Lower leg skin (tissue), 4 donors: ENCODE measurements around the gene SMTN. TPM values are rescaled to one million over a fixed set of nuclear protein-coding genes. Genes with fewer than 3 reads are reported as not detected.
A peak's percentile ranks its signal among the peaks of the same experiment; 100 is the strongest.

Experiments used
- DNase-seq, 2 donors: peaks; one replicate each; pipeline ENCODE4 v3.0.0-alpha.2; 2019; ENCODE audit warnings: low spot score in 2 of 2
- H3K4me3 ChIP-seq: fragments of 200-600 bp; sonication (generic); 2 replicates; pipeline ENCODE4 v1.5.1; 2017; ENCODE audit warnings: mild to moderate bottlenecking, low read depth; ENCODE audit not compliant: poor library complexity, severe bottlenecking
- POLR2A ChIP-seq, 2 donors: fragments of 450-650 bp; IDR thresholded peaks; one replicate each; pipeline ENCODE4 v1.6.1; 2016 to 2017; ENCODE audit warnings: antibody characterized with exemption in 2 of 2, mild to moderate bottlenecking in 1 of 2, moderate library complexity in 1 of 2
- WGBS, 2 donors: methylation state at CpG; one replicate each; pipeline ENCODE4 v1.1.5; 2018; 5-methylcytosine and 5-hydroxymethylcytosine counted together
- intact Hi-C: fragments of 100-400 bp; cut with DNase I; formaldehyde crosslinking; loops from one replicate; pipeline ENCODE4 v1.15.0; 2023; ENCODE audit warnings: low total_unique reads
- total RNA-seq, 4 donors: library from RNA; depleted of rRNA; stranded (reverse); fragments of >200 nt; gene quantifications; one replicate each; pipeline ENCODE4 v1.1.0, GENCODE V29; 2016
- TF ChIP-seq, protein P1 (sequence below), 3 donors: fragments of 450-650 bp; IDR thresholded peaks; one replicate each; pipeline ENCODE4 v1.5.1; 2016; ENCODE audit warnings: antibody characterized with exemption in 3 of 3, mild to moderate bottlenecking in 3 of 3, moderate library complexity in 2 of 3

Gene SMTN
- total RNA-seq, 4 donors from 2014 or later = 46.1 to 86.1 (median 62.3) TPM

DNA sequence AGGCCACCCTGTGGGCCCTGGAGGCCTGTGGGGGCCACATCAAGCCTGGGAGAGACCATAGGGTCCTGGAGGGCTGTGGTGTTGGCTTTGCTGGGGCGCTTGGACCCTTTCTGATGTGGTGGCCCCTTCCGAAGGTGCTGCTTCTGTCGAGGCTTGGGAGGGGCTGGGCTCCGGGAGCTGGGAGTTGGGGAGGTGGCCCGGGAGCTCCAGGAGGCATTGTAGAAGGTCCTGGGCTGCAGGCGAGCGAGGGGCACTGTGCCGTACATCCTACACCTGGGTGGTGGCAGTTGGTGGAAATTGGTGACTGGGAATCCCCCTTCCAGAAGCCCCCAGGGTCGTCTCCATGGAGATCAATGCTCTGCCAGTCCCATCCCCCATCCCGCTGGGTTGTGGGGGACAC lies 56.6 kb downstream of the SMTN start:
- no peak for TF ChIP-seq POLR2A (IDR thresholded peaks at IDR 0.05)
- TF ChIP-seq, protein P1, sequence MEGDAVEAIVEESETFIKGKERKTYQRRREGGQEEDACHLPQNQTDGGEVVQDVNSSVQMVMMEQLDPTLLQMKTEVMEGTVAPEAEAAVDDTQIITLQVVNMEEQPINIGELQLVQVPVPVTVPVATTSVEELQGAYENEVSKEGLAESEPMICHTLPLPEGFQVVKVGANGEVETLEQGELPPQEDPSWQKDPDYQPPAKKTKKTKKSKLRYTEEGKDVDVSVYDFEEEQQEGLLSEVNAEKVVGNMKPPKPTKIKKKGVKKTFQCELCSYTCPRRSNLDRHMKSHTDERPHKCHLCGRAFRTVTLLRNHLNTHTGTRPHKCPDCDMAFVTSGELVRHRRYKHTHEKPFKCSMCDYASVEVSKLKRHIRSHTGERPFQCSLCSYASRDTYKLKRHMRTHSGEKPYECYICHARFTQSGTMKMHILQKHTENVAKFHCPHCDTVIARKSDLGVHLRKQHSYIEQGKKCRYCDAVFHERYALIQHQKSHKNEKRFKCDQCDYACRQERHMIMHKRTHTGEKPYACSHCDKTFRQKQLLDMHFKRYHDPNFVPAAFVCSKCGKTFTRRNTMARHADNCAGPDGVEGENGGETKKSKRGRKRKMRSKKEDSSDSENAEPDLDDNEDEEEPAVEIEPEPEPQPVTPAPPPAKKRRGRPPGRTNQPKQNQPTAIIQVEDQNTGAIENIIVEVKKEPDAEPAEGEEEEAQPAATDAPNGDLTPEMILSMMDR (IDR thresholded peaks at IDR 0.05) = no peak
- no peak for DNase-seq
- no peak overlapping the region for H3K4me3 ChIP-seq
- WGBS, 2 donors = 74 to 84% methylated on average over 9 of the region's 10 CpGs
- intact Hi-C loops = no loop called here

DNA sequence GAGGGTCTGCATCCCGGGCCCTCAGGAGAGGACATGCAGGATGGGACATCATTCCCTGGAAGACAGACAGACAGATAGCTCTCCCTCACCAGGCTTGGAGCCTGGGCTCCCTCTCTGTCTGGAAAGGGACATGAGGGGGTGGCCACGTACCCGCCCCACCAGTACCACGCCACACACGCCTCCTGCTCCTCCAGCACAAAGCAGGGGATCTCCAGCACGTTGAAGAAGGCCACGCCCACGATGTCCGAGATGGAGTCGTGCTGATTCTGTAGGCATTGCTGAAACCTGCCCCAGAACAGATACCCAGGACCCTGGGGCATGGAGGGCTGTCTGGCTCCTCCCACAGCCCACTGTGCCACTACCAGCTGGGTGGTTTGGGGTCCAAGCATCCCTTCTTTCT lies 57.0 kb downstream of the SMTN start:
- 63 to 72% methylated on average over 9 to 10 of the region's 10 CpGs for WGBS, 2 donors
- H3K4me3 ChIP-seq = no peak overlapping the region
- intact Hi-C loops = no loop called here
- no peak for DNase-seq
- TF ChIP-seq, protein P1 (IDR thresholded peaks at IDR 0.05) = no peak
- TF ChIP-seq POLR2A (IDR thresholded peaks at IDR 0.05) = no peak

GRCh38 chr22:31139066-31139465 lies 57.9 kb downstream of the SMTN start:
- H3K4me3 ChIP-seq = no peak overlapping the region
- WGBS, 2 donors = 44 to 60% methylated on average over 3 of the region's 3 CpGs
- intact Hi-C loops = no loop called here
- DNase-seq = no peak
- TF ChIP-seq, protein P1 (IDR thresholded peaks at IDR 0.05) = no peak
- TF ChIP-seq POLR2A (IDR thresholded peaks at IDR 0.05) = no peak

DNA sequence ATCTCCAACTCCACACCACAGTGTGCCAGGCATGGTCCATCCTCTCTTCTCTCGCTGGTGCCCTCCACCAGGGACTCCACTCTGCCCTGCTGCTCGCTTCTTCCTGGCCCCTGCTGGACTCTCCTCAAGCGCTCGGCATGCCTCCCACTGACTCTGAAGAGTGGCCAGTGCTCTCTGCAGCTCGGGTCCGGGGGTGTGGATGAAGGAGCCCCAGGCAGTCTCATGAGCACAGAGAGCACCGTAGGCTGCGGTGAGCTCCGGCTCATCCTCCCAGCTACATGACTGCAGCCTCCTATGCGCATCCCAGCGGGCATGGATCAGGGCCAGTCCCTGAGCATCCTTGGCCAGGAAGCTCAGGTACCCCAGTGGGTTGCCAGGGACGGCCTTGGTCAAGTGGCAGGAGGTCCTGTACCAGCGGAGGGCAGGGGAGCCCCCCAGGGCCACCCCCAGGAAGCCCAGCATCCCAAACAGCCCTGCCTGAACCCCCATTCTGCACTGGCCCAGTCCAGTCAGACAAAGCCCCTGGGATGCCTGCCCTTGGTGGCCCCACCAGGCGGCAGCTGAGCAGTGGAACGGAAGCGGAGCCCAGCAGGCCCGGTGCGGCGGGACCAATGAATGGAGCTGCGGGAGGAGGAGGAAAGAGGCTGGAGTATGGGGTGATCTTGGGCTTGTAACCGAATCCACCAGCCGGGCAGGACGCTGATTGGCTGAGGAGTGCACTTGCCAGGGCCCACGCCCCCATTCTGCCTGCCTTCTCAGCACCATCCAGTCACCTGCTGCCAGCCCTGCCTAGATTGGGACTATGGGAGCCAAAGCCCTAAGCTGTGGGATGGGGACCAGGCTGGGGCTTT lies 59.0 kb downstream of the SMTN start, which contains the start of gene PLA2G3:
Gene PLA2G3, minus strand, starts transcription at position 643 of the 851 bp plus-strand sequence. Its CDS starts 154 bp downstream, at position 489.
- intact Hi-C loops = loop anchor here (10.0 kb wide), 1 partner anchor 505 kb away; the partner anchor contains the start of gene SLC35E4
- H3K4me3 ChIP-seq = no peak within 1 kb of the TSS
- WGBS, 2 donors = 23 to 31% methylated on average over 19 to 23 of the region's 24 CpGs
- peak in 1 of 2 donors; percentile 37 for DNase-seq
- TF ChIP-seq, protein P1 (IDR thresholded peaks at IDR 0.05) = no peak
- no peak for TF ChIP-seq POLR2A (IDR thresholded peaks at IDR 0.05)

DNA sequence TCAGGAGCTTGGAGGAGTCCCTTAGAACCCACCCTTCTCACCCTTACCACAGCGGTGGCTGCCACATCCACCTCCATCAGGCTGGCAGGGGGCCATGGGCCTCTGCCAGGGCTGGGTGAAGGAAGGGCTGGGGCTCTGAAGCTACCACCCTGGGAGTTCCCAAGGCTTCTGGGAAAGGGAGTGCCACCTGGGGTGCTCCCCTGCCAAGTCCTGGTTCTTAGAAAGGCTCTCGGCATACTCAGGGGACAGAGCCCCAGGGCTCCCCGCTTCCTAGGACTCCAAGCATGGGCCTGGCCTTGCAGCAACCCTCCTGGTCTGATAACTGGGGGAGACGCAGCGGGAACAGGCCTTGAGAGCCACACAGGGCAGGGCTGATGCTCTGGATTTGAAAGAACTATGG lies 59.6 kb downstream of the SMTN start:
- intact Hi-C loops = loop anchor here (10.0 kb wide), 1 partner anchor 506 kb away; the partner anchor contains the start of gene SLC35E4
- H3K4me3 ChIP-seq = no peak overlapping the region
- DNase-seq = no peak
- WGBS, 2 donors = 45 to 53% methylated on average over 4 to 5 of the region's 5 CpGs
- TF ChIP-seq, protein P1 (IDR thresholded peaks at IDR 0.05) = no peak
- TF ChIP-seq POLR2A (IDR thresholded peaks at IDR 0.05) = no peak
